HG02588 (cell line): Measurements from ENCODE around the gene CNKSR2.
"Not testable (repeated sequence)": the region's sequence is repeated elsewhere in the genome, so short reads cannot be mapped to it uniquely, and the experiment has no call there.

Experiments used
- ATAC-seq: cut with Tn5 transposase; IDR thresholded peaks from one replicate; pipeline ENCODE4 v1.9.1; 2021; ENCODE audit warnings: mild to moderate bottlenecking, moderate library complexity; ENCODE audit not compliant: unreplicated experiment

CNKSR2 gene

GRCh38 chrX:21437036-21437435 lies 62.8 kb downstream of the CNKSR2 start:
- ATAC-seq = no peak

GRCh38 chrX:21438792-21439191 lies 64.6 kb downstream of the CNKSR2 start:
- ATAC-seq = peak; percentile 94

GRCh38 chrX:21440911-21441310 lies 66.7 kb downstream of the CNKSR2 start:
- no peak for ATAC-seq

- ATAC-seq = no peak
Measured at GRCh38 chrX:21457718-21458117, 83.5 kb downstream of the CNKSR2 start.

GRCh38 chrX:21469071-21469470 lies 94.9 kb downstream of the CNKSR2 start:
- no peak for ATAC-seq

GRCh38 chrX:21476909-21477308 lies 102.7 kb downstream of the CNKSR2 start:
- ATAC-seq = no peak

GRCh38 chrX:21479695-21480270 lies 105.6 kb downstream of the CNKSR2 start:
- ATAC-seq = no peak

- ATAC-seq = no peak
Measured at GRCh38 chrX:21481761-21482160, 107.5 kb downstream of the CNKSR2 start.

GRCh38 chrX:21484051-21484450 lies 109.8 kb downstream of the CNKSR2 start:
- not testable (repeated sequence) for ATAC-seq

- ATAC-seq = no peak
Measured at GRCh38 chrX:21487832-21488231, 113.6 kb downstream of the CNKSR2 start.

- ATAC-seq = no peak
Measured at GRCh38 chrX:21490341-21490740, 116.1 kb downstream of the CNKSR2 start.

- no peak for ATAC-seq
Measured at GRCh38 chrX:21493226-21493830, 119.1 kb downstream of the CNKSR2 start.

GRCh38 chrX:21503593-21503992 lies 129.4 kb downstream of the CNKSR2 start:
- no peak for ATAC-seq

- ATAC-seq = no peak
Measured at GRCh38 chrX:21509912-21510311, 135.7 kb downstream of the CNKSR2 start.

GRCh38 chrX:21524008-21524407 lies 149.8 kb downstream of the CNKSR2 start:
- no peak for ATAC-seq

- ATAC-seq = no peak
Measured at GRCh38 chrX:21528076-21528475, 153.9 kb downstream of the CNKSR2 start.

GRCh38 chrX:21529771-21530170 lies 155.6 kb downstream of the CNKSR2 start:
- no peak for ATAC-seq

- not testable (repeated sequence) for ATAC-seq
Measured at GRCh38 chrX:21544642-21545041, 170.4 kb downstream of the CNKSR2 start.

GRCh38 chrX:21559417-21559816 lies 185.2 kb downstream of the CNKSR2 start:
- ATAC-seq = no peak

- ATAC-seq = no peak
Measured at GRCh38 chrX:21565025-21565424, 190.8 kb downstream of the CNKSR2 start.

GRCh38 chrX:21574793-21575192 lies 200.6 kb downstream of the CNKSR2 start:
- ATAC-seq = no peak

- no peak for ATAC-seq
Measured at GRCh38 chrX:21581479-21581878, 207.3 kb downstream of the CNKSR2 start.

- no peak for ATAC-seq
Measured at GRCh38 chrX:21586001-21586400, 211.8 kb downstream of the CNKSR2 start.
